NCI-H345 treated with DMSO at 0.1 percent for 48 hours (cell line): ENCODE measurements around the gene POU6F2.
"Not testable (repeated sequence)": the region's sequence is repeated elsewhere in the genome, so short reads cannot be mapped to it uniquely, and the experiment has no call there.

Source experiments
- DNase-seq: peaks from one replicate; lab custom pipeline; 2025; ENCODE audit not compliant: unreplicated experiment; lab: John Stamatoyannopoulos, UW

Gene POU6F2

GRCh38 chr7:39184391-39184790 lies 206.7 kb downstream of the POU6F2 start:
- DNase-seq: no peak

- DNase-seq: no peak
These were observed 208.4 kb downstream of the POU6F2 start for GRCh38 chr7:39186131-39186530.

GRCh38 chr7:39186671-39187070 lies 209.0 kb downstream of the POU6F2 start:
- DNase-seq: no peak

- DNase-seq: no peak
These were observed 209.4 kb downstream of the POU6F2 start for GRCh38 chr7:39187130-39187529.

GRCh38 chr7:39192476-39192875 lies 214.8 kb downstream of the POU6F2 start:
- DNase-seq: no peak

GRCh38 chr7:39194388-39194787 lies 216.7 kb downstream of the POU6F2 start:
- DNase-seq: not testable (repeated sequence)

- DNase-seq: no peak
These were observed 218.3 kb downstream of the POU6F2 start for GRCh38 chr7:39195967-39196366.

- no peak for DNase-seq
These were observed 220.1 kb downstream of the POU6F2 start for GRCh38 chr7:39197831-39198230.

- no peak for DNase-seq
These were observed 220.8 kb downstream of the POU6F2 start for GRCh38 chr7:39198556-39198955.

GRCh38 chr7:39199006-39199405 lies 221.3 kb downstream of the POU6F2 start:
- DNase-seq: no peak

GRCh38 chr7:39199951-39200350 lies 222.2 kb downstream of the POU6F2 start:
- no peak for DNase-seq

- no peak for DNase-seq
These were observed 224.3 kb downstream of the POU6F2 start for GRCh38 chr7:39202041-39202440.

GRCh38 chr7:39210362-39210761 lies 232.7 kb downstream of the POU6F2 start:
- no peak for DNase-seq

GRCh38 chr7:39211581-39211980 lies 233.9 kb downstream of the POU6F2 start:
- DNase-seq: no peak

GRCh38 chr7:39212876-39213275 lies 235.2 kb downstream of the POU6F2 start:
- DNase-seq: no peak

- no peak for DNase-seq
These were observed 240.1 kb downstream of the POU6F2 start for GRCh38 chr7:39217783-39218182.

GRCh38 chr7:39219869-39220268 lies 242.2 kb downstream of the POU6F2 start:
- no peak for DNase-seq

GRCh38 chr7:39221901-39222300 lies 244.2 kb downstream of the POU6F2 start:
- DNase-seq: no peak

- peak; percentile 43 for DNase-seq
These were observed 251.2 kb downstream of the POU6F2 start for GRCh38 chr7:39228946-39229345.

- no peak for DNase-seq
These were observed 256.3 kb downstream of the POU6F2 start for GRCh38 chr7:39233851-39234529.

- DNase-seq: no peak
These were observed 260.6 kb downstream of the POU6F2 start for GRCh38 chr7:39238234-39238869.

- no peak for DNase-seq
These were observed 263.2 kb downstream of the POU6F2 start for GRCh38 chr7:39240864-39241263.

GRCh38 chr7:39247576-39247975 lies 269.9 kb downstream of the POU6F2 start:
- no peak for DNase-seq
